GM23338 (cell line): ENCODE results near the gene ARMC7. TPM values are rescaled to one million over a fixed set of nuclear protein-coding genes. Genes with fewer than 3 reads are reported as not detected.

Experiments used
- ATAC-seq: fragments of 200-7000 bp; cut with Tn5 transposase; 3 replicates; pipeline ENCODE4 v1.9.1; 2020
- DNase-seq: peaks from one replicate; pipeline ENCODE4 v3.0.0-alpha.2; 2015; ENCODE audit warnings: low spot score
- H2AFZ ChIP-seq: fragments of 200-600 bp; sonication (generic); 2 replicates; pipeline ENCODE4 v1.8.0; 2016; ENCODE audit warnings: antibody characterized with exemption, mild to moderate bottlenecking, moderate library complexity
- H3F3A ChIP-seq: fragments of 200-600 bp; sonication (generic); replicated peaks from 2 replicates; pipeline ENCODE4 v1.8.0; 2017; ENCODE audit warnings: antibody characterized with exemption, mixed run types, low read depth
- H3K27ac ChIP-seq: fragments of 200-600 bp; sonication (generic); 2 replicates; pipeline ENCODE4 v1.6.1; 2016; ENCODE audit warnings: low read depth
- H3K27me3 ChIP-seq: fragments of 200-600 bp; sonication (generic); 2 replicates; pipeline ENCODE4 v1.8.0; 2016; ENCODE audit warnings: mild to moderate bottlenecking, mixed run types, moderate library complexity; ENCODE audit not compliant: insufficient read depth
- H3K36me3 ChIP-seq: fragments of 200-600 bp; sonication (generic); 2 replicates; pipeline ENCODE4 v1.8.0; 2016; ENCODE audit warnings: mild to moderate bottlenecking; ENCODE audit not compliant: insufficient read depth
- H3K4me1 ChIP-seq: fragments of 200-600 bp; sonication (generic); 2 replicates; pipeline ENCODE4 v1.8.0; 2016; ENCODE audit warnings: mild to moderate bottlenecking, moderate library complexity; ENCODE audit not compliant: insufficient read depth
- H3K4me2 ChIP-seq: fragments of 200-600 bp; sonication (generic); 2 replicates; pipeline ENCODE4 v1.7.1; 2017; ENCODE audit warnings: mixed run types
- H3K4me3 ChIP-seq: fragments of 200-600 bp; sonication (generic); 2 replicates; pipeline ENCODE4 v1.6.1; 2016; ENCODE audit warnings: mixed run types
- H3K79me2 ChIP-seq: fragments of 200-600 bp; sonication (generic); replicated peaks from 2 replicates; pipeline ENCODE4 v1.8.0; 2017; ENCODE audit warnings: mild to moderate bottlenecking; ENCODE audit not compliant: insufficient read depth
- H3K9me2 ChIP-seq: fragments of 200-600 bp; sonication (generic); 2 replicates; pipeline ENCODE4 v1.8.0; 2017; ENCODE audit not compliant: insufficient read depth
- H4K20me1 ChIP-seq: fragments of 200-600 bp; sonication (generic); replicated peaks from 2 replicates; pipeline ENCODE4 v1.8.0; 2017; ENCODE audit warnings: mild to moderate bottlenecking; ENCODE audit not compliant: insufficient read depth
- H3K27ac Mint-ChIP-seq: 2 replicates; pipeline ENCODE4 v1.8.0; 2020; ENCODE audit warnings: inconsistent platforms, mild to moderate bottlenecking, moderate library complexity, mixed read lengths
- H3K27me3 Mint-ChIP-seq: 3 replicates; pipeline ENCODE4 v1.8.0; 2022; ENCODE audit warnings: low read depth, mild to moderate bottlenecking, moderate library complexity, mixed read lengths, inconsistent platforms; ENCODE audit not compliant: insufficient read depth, poor library complexity
- H3K36me3 Mint-ChIP-seq: 3 replicates; pipeline ENCODE4 v1.8.0; 2021; ENCODE audit warnings: low read depth, mild to moderate bottlenecking, inconsistent platforms, moderate library complexity, mixed read lengths
- H3K4me1 Mint-ChIP-seq: 3 replicates; pipeline ENCODE4 v1.8.0; 2020; ENCODE audit warnings: mild to moderate bottlenecking, inconsistent platforms, mixed read lengths
- H3K4me3 Mint-ChIP-seq: 3 replicates; pipeline ENCODE4 v1.8.0; 2021; ENCODE audit warnings: moderate library complexity, mild to moderate bottlenecking, inconsistent platforms, mixed read lengths
- H3K9me3 Mint-ChIP-seq: 3 replicates; pipeline ENCODE4 v1.8.0; 2020; ENCODE audit warnings: moderate library complexity, mild to moderate bottlenecking, inconsistent platforms, mixed read lengths
- CTCF ChIP-seq, 2 experiments: fragments of 200-600 bp in 1 of 2; sonication (generic) in 1 of 2; conservative IDR thresholded peaks; 2 replicates each; pipeline versions ENCODE4 v1.5.1 to v1.6.1; 2016 to 2017; ENCODE audit warnings: antibody characterized with exemption in 2 of 2, low read depth in 2 of 2, mild to moderate bottlenecking in 2 of 2, moderate library complexity in 1 of 2
- EZH2phosphoT487 ChIP-seq: fragments of 200-600 bp; sonication (generic); IDR thresholded peaks from one replicate; pipeline ENCODE4 v1.8.1; 2018; ENCODE audit warnings: antibody characterized with exemption; ENCODE audit not compliant: unreplicated experiment
- NANOG ChIP-seq: IDR thresholded peaks from 2 replicates; pipeline ENCODE4 v1.6.1; 2016; ENCODE audit warnings: antibody characterized with exemption, borderline replicate concordance
- ZNF114 ChIP-seq: fragments of 250-450 bp; sonication (Bioruptor Pico); IDR thresholded peaks from 2 replicates; pipeline ENCODE4 v1.5.0; 2020; ENCODE audit warnings: mild to moderate bottlenecking, moderate library complexity
- ZNF331 ChIP-seq: fragments of 250-450 bp; sonication (Bioruptor Pico); IDR thresholded peaks from 2 replicates; pipeline ENCODE4 v1.5.0; 2020; ENCODE audit warnings: low read depth, mild to moderate bottlenecking, moderate library complexity
- polyA plus RNA-seq: library from polyadenylated mRNA; unstranded; fragments of >200 nt; fragmentation: Nextera tagmentation; extraction: Ambion mirVana; gene quantifications from 2 replicates; pipeline ENCODE4 v1.2.1, GENCODE V29; 2016
- total RNA-seq: library from RNA; depleted of rRNA; stranded (reverse); fragments of >200 nt; shearing (Covaris generic); gene quantifications from 2 replicates; pipeline ENCODE4 v1.2.3, GENCODE V29; 2014

Gene ARMC7
- total and polyA plus RNA-seq, 2 experiments from 2014 or later = 5.6 to 8.4 TPM

DNA sequence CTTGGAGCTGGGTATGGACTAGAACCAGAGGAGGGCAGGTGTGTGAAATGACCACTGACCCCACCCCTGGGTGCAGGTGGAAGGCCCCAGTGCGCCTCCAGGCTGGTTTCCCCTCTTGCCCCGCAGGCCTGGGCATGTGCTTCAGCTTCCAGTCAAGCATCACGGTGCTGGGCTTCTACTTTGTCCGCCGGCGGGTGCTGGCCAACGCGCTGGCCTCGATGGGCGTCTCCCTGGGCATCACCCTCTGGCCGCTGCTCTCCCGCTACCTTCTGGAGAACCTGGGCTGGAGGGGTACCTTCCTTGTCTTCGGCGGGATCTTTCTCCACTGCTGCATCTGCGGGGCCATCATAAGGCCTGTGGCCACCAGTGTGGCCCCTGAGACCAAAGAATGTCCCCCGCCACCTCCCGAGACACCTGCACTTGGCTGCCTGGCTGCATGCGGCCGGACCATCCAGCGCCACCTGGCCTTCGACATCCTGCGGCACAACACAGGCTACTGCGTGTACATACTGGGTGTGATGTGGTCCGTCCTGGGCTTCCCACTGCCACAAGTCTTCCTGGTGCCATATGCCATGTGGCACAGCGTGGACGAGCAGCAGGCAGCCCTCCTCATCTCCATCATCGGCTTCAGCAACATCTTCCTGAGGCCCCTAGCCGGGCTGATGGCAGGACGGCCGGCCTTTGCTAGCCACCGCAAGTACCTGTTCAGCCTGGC, 9.7 kb upstream of the ARMC7 start:
- no peaks in the 10 kb centered on the region for H3K9me2 ChIP-seq
- H4K20me1 ChIP-seq = no peaks in the 10 kb centered on the region; the same call in 1 of the 2 replicates
- H3K4me2 ChIP-seq = no peak overlapping the region
- H3K4me1 ChIP-seq = peaks cover 5% of the 10 kb centered on the region
- Mint-ChIP-seq H3K4me3 (no peak overlapping the region), H3K9me3 (no peaks in the 10 kb centered on the region), H3K36me3 (peaks cover 31% of the 10 kb centered on the region), H3K27me3 (peaks cover 16% of the 10 kb centered on the region), H3K27ac (no peak overlapping the region), H3K4me1 (peaks cover 11% of the 10 kb centered on the region)
- DNase-seq (no peak), ATAC-seq (no peak)
- no peak overlapping the region for H3K4me3 ChIP-seq
- H3F3A ChIP-seq = peaks cover 2% of the 10 kb centered on the region; the same call in 1 of the 2 replicates
- no peak overlapping the region for H3K27ac ChIP-seq
- H3K79me2 ChIP-seq = no peaks in the 10 kb centered on the region
- H2AFZ ChIP-seq = no peak overlapping the region
- no peaks in the 10 kb centered on the region for H3K27me3 ChIP-seq
- TF ChIP-seq CTCF (conservative IDR thresholded peaks at IDR 0.05; ENCODE audit: low read depth in 2 of 2) (peak in 1 of 2 experiments; percentile 15; a peak in 1 of 4 replicates), NANOG (no peak)
- H3K36me3 ChIP-seq = no peaks in the 10 kb centered on the region

DNA sequence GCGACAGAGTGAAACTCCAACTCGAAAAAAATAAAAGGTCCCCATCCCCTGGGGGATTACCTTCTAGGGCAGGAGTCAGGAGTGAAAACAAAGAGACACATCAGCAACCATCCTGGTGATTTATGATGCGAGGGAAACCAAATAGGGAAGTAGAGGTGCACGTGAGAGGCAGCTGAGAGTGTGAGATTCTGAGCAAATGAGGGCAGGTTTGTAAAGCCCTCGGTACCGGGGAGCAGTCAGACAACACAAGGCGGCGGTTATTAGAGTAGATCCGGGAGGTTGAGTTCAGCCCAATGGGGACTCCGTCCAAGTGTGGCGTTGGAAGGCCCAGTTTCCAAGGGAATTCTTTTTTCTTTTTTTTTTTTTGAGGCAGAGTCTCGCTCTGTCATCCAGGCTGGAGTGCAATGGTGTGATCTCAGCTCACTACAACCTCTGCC, 7.4 kb upstream of the ARMC7 start:
- no peaks in the 10 kb centered on the region for H3K9me2 ChIP-seq
- no peak overlapping the region for H3K4me3 ChIP-seq
- no peak for TF ChIP-seq EZH2phosphoT487
- Mint-ChIP-seq H3K4me1 (peaks cover 14% of the 10 kb centered on the region), H3K9me3 (no peaks in the 10 kb centered on the region), H3K4me3 (no peak overlapping the region), H3K27me3 (peaks cover 15% of the 10 kb centered on the region), H3K27ac (peak overlapping the region; percentile 39), H3K36me3 (peaks cover 24% of the 10 kb centered on the region)
- H3F3A ChIP-seq = peaks cover 9% of the 10 kb centered on the region; the same call in 1 of the 2 replicates
- peaks cover 5% of the 10 kb centered on the region for H3K4me1 ChIP-seq
- no peaks in the 10 kb centered on the region for H4K20me1 ChIP-seq
- no peak overlapping the region for H2AFZ ChIP-seq
- no peaks in the 10 kb centered on the region for H3K27me3 ChIP-seq
- H3K27ac ChIP-seq = no peak overlapping the region; the same call in 1 of the 2 replicates
- peak; percentile 8; the same call in 1 of the 3 replicates for ATAC-seq
- H3K79me2 ChIP-seq = no peaks in the 10 kb centered on the region
- no peaks in the 10 kb centered on the region for H3K36me3 ChIP-seq
- peak; percentile 37 for DNase-seq
- H3K4me2 ChIP-seq = no peak overlapping the region

- H3K27ac ChIP-seq = peak overlapping the region; percentile 55; the same call in 1 of the 2 replicates
- peaks cover 17% of the 10 kb centered on the region for H3F3A ChIP-seq
- H4K20me1 ChIP-seq = no peaks in the 10 kb centered on the region
- no peaks in the 10 kb centered on the region for H3K9me2 ChIP-seq
- DNase-seq (no peak), ATAC-seq (no peak)
- peaks cover 20% of the 10 kb centered on the region for H3K27me3 Mint-ChIP-seq
- no peaks in the 10 kb centered on the region for H3K79me2 ChIP-seq
- peaks cover 16% of the 10 kb centered on the region for H3K36me3 Mint-ChIP-seq
- peaks cover 10% of the 10 kb centered on the region for H3K4me1 ChIP-seq
- no peak overlapping the region for H3K4me2 ChIP-seq
- no peaks in the 10 kb centered on the region for H3K36me3 ChIP-seq
- no peaks in the 10 kb centered on the region for H3K9me3 Mint-ChIP-seq
- no peak overlapping the region for H2AFZ ChIP-seq
- H3K4me3 ChIP-seq = no peak overlapping the region
- H3K27ac Mint-ChIP-seq = no peak overlapping the region; the same call in 1 of the 2 replicates
- H3K27me3 ChIP-seq = no peaks in the 10 kb centered on the region
- H3K4me1 Mint-ChIP-seq = peaks cover 20% of the 10 kb centered on the region
- H3K4me3 Mint-ChIP-seq = no peak overlapping the region
- TF ChIP-seq ZNF114 (no peak), ZNF331 (CRISPR knock-in tag) (no peak), EZH2phosphoT487 (no peak)
Measured at GRCh38 chr17:75103601-75104554, 5.9 kb upstream of the ARMC7 start.
